HG02642 (cell line): ENCODE measurements around the gene CACNA1A.
"Not testable (repeated sequence)": the region's sequence is repeated elsewhere in the genome, so short reads cannot be mapped to it uniquely, and the experiment has no call there.

Source experiments
- ATAC-seq: cut with Tn5 transposase; IDR thresholded peaks from one replicate; pipeline ENCODE4 v1.9.1; 2021; ENCODE audit warnings: mild to moderate bottlenecking; ENCODE audit not compliant: unreplicated experiment, poor library complexity

CACNA1A gene

GRCh38 chr19:13284929-13285928, 221.1 kb downstream of the CACNA1A start:
- ATAC-seq, result no peak

DNA sequence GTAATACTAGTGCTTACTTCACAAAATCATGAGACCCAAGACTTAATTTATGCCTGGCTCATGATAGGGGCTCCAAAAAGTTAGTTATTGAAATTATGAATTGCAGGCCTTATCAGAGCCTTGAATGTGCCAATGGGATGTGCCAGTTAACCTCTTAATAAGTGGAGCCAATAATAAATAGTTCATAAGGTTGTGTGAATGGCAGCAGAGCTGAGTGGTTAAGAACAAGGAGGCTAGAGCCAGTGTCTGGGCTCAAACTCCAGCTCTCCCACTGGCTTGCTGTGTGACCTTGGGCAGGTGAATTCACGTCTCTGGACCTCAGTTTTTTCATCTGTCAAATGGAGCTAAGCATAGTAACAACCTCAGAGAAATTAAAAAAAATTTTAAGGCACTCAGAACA, 222.4 kb downstream of the CACNA1A start:
- ATAC-seq, result no peak

GRCh38 chr19:13282486-13283065, 223.7 kb downstream of the CACNA1A start:
- ATAC-seq, result no peak

- no peak for ATAC-seq
Measured at GRCh38 chr19:13281567-13282291, 224.6 kb downstream of the CACNA1A start.

GRCh38 chr19:13277104-13277809, 229.0 kb downstream of the CACNA1A start:
- peak; percentile 64 for ATAC-seq

DNA sequence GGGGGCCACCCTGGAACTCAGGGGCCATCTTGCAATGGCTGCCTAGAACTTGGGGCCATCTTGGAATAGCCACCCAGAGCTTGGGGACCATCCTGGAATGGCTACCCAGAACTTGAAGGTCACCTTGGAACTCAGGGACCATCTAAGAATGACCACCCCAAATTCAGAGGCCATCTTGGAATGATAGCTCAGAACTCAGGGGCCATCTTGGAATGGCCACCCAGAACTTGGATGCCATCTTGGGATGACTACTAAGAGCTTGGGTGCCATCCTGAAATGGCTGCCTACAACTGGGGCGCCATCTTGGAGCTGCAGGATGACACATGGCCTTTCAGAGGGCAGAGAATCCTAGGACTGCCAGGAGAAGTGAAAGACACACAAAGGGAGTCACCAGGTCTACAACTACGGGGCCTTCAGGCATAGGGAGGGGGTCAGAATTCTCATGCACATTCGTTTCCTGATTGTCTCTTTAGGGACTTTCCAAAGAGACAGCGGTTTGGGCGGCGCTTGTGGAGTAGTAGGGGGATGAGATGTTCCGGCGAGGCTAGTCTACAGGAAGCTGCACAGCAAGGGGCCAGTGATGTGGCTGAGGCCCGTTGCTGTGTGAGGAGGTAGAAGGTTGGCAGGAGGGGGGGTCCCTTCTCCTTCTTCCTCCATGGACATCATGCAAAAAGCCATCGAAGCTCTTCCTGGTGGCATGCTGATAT, 231.1 kb downstream of the CACNA1A start:
- no peak for ATAC-seq

DNA sequence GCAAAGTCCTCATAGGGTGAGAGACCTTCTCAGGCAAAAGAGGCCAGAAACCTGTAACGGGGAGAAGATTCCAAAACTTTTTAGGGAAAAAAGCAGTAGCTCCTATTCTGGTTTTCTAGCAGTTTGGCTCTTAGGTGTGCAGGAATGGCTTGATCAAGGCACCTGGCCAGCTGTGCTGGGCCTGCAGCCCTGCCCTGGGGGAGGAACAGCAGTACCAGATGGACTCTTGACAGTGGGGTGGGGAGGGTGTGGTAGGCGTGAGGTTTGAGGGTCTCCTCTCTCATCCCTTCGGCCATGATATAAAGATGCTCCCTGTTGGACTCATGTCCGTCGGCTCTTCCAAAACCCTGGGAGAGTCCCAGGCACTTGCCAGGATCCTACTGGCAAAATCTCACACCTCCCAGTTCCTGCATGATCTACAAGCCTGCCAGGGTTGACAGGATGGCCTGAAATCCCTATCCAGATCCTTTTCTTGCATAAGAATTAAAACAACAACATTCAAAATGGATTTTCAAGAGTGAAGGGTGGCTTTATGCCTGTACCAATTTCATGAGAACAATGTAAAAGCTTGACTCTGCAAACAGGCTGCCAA, 235.7 kb downstream of the CACNA1A start:
- no peak for ATAC-seq

DNA sequence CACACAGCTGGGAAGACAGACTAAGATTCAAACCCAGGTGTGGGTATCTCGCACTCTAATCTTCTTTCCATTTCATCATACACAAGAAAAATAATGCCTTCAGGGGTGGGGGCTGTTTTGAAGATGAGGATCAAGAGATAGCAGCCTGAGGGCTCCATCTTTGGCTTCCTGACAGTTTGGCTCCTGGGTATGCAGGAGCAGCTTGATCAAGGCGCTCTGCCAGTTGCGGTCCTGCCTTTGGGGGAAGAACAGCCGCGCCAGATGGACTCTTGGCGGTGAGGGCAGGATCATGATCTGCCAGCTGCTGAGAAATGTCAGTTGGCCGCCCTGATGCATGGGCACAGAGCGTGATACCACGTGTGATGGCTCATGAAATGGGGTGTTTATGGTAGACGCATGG, 236.9 kb downstream of the CACNA1A start:
- ATAC-seq, result no peak

GRCh38 chr19:13267889-13268288, 238.4 kb downstream of the CACNA1A start:
- ATAC-seq, result no peak

DNA sequence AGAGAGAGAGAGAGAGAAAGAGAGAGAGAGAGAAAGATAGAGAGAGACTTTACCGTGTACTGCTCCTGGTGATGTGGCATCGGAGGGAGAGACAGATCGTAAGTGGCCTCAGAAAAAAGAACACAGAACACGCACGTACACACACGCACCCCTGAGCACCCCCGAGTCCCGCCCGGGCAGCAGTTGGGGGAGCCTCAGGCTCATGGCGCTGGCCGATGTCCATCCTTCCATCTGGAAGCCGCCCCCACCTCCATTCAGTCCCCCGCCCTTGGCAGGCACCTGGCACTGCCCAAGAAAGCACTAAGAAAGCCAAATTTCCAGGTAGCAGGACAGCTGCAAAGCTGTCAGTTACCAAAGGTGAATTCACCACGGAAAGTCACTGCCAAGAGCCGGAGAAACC, 239.1 kb downstream of the CACNA1A start:
- ATAC-seq, result no peak

DNA sequence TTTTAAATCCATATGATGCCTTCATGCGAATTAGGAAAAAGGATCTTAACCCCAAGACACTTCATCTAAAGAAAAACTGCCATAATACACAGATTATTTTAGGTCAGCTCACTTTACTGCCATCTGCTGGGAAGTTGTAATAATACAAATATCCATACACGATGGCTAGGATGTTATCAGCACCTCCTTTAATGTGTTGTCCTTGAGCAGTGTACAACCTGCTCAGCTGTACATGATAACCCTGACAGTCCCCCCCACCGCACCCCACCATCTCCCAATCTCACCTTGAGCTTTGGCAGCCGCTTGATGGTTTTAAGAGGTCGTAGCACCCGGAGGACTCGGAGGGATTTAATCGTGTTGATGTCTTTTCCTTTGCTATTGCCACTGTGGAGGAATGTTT, 243.8 kb downstream of the CACNA1A start:
- no peak for ATAC-seq

DNA sequence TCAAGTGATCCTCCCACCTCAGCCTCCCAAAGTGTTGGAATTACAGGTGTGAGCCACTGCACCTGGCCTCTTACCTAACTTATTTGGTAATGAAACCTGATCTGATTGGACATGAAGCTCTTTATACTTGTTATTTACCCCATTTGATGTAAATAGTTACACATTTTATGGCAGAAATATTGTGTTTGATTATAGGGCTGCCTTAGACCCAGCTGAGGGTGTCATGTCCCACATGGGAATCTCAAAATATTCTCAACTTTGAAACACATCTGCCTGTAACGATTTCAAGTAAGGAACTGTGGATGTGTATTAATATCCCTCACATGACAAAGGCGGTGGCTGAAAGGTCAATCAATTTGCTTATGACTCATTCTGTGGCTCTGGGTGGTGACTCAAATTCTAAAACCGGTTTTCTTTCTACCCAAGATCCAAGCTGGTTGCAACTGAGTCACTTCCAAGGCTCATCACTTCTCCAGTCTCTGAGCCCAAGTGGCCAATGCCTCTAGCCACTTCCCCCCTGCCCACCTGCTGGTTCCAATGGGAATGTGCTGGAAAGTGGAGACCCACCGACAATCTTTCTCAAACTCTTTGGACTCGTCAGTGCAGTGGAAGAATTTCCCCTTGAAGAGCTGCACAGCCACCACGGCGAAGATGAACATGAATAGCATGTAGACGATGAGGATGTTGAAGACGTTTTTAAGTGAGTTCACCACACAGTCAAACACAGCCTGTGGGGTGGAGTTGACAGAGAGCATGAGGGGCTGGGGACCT, 245.2 kb downstream of the CACNA1A start:
- peak; percentile 71 for ATAC-seq

GRCh38 chr19:13256918-13257317, 249.4 kb downstream of the CACNA1A start:
- ATAC-seq, result no peak

DNA sequence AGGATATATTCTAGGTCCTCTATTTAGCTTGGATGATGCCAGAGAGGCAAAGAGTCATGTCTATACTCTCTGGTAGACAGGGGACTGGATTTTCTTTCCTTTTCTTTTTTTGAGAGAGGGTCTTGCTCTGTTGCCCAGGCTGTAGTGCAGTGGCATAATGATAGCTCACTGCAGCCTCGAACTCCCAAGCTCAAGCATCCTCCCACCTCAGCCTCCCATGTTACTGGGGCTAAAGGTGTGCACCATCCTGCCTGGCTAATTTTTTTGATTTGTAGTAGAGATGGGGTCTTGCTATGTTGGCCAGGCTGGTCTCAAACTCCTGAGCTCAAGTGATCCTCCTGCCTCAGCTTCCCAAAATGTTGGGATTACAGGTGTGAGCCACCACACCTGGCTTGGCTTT, 249.9 kb downstream of the CACNA1A start:
- not testable (repeated sequence) for ATAC-seq

- no peak for ATAC-seq
Measured at GRCh38 chr19:13255719-13256059, 250.6 kb downstream of the CACNA1A start.

DNA sequence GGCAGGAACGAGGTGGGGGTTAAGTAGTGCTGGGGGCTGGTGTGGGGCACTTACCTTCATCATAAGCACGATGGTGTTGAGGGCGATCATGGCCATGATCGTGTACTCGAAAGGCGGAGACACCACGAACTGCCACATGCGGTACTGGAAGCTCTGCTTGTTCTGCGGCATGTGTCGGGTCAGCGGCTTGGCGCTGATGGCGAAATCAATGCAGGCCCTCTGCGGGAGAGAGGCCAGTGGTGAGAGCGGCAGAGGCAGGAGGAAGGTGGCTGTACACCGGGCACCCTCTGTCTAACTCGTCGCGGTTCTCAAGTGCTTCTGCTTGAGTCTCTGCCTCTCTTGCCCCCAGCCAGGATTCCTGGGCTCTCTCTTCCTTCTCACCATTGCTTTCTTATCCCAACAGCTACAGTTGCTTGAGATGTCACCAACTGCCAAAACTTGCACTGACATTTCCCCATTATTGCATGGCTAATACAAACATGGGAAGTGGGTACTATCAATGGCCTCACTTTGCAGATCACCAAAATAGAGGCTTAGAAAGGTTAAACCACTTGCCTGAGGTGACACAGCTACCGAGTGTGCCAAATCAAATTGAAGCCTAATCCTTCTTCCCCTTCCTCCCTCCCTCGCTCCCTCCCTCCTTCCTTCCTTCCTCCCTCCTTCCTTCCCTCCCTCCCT, 251.1 kb downstream of the CACNA1A start:
- ATAC-seq, result no peak

DNA sequence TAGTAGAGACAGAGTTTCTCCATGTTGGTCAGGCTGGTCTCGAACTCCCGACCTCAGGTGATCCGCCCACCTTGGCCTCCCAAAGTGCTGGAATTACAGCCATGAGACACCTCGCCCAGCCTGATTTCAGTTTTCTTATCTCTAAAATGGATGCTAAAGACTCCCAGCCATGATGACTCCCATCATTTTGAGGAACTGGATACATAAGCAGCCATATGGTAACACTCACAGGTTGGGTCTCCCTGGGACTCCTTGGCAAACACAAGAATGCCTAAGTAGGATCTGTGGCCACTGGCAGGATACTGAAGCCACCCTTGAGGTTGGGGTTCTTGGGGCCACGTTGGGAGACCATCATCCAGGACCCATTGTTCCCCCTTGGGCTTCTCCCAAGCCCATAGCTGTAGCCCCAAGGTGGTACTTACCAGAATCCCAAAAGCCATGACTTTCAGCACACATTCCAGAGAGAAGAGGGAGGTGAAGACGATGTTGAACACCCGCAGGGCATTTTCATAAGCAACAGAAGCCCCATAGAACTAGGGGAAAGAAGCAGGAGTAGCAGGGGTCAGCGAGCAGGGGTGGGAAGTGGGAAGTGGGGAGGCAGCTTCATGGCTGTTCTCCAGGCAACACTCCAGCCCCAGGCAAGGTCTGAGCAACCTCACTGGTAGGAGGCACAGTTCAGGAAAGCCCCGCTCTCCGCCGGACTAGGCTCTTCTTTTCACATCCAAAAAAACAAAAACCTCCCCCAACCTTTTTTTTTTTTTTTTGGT, 253.5 kb downstream of the CACNA1A start:
- ATAC-seq, result no peak

DNA sequence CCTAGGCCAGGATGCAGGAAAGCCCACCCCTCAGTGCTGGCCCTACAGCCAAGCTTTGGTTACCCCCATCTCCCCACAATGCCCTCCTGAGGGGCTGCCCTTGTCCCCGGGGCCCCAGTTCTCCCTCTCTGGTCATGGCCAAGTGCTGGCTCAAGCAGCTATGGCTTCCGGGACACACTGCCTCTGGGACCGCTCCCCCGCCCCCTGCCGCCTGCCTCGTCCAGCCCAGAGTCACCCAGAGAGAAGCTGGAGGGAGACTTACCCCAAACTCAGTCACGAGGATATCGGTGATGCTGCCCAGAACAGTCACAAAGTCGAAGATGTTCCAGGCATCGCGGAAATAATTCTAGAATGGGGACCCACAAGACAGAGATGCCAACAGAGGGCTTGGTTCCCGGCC, 261.4 kb downstream of the CACNA1A start:
- ATAC-seq, result no peak
